GM21381 (cell line): ENCODE results near the gene VPS33A.

Source experiments
- ATAC-seq: cut with Tn5 transposase; IDR thresholded peaks from one replicate; pipeline ENCODE4 v1.9.1; 2021; ENCODE audit warnings: mild to moderate bottlenecking, moderate library complexity; ENCODE audit not compliant: unreplicated experiment

VPS33A gene

DNA sequence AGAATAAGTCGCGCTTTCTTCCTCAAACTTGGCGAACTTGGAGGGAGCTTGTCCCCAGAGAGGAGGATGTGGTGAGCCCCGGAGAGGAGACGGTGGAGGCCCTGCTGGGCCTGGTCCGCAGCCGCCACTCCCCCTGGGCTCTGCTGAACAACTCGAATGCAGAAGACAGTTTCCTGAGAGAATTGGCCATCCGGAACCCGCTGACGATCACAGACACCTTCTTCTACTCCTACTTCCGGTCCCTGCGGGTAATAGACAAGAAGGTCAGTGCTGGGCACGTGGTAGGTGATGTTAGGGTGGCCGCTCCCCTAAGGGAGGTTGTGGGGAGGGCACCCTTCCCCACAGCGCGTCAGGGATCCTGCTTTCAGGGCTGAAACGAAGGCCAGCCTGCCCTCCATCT, 81.8 kb downstream of the VPS33A start:
- ATAC-seq = no peak

DNA sequence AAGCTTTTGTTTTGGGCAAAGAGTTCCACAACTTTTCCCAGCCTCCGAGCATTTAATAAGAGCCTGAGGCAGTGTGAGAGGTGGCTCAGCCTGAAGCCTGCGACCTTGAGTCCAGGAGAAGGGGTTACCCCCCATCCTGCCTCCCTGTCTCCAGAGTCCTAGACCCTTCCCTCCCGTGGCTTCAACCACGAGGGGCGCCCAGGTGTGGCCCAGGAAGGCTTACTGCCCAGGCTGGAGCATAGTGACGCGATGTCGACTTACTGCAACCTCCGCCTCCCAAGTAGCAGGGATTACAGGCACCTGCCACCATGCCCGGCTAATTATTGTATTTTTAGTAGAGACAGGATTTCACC, 82.7 kb downstream of the VPS33A start:
- no peak for ATAC-seq

DNA sequence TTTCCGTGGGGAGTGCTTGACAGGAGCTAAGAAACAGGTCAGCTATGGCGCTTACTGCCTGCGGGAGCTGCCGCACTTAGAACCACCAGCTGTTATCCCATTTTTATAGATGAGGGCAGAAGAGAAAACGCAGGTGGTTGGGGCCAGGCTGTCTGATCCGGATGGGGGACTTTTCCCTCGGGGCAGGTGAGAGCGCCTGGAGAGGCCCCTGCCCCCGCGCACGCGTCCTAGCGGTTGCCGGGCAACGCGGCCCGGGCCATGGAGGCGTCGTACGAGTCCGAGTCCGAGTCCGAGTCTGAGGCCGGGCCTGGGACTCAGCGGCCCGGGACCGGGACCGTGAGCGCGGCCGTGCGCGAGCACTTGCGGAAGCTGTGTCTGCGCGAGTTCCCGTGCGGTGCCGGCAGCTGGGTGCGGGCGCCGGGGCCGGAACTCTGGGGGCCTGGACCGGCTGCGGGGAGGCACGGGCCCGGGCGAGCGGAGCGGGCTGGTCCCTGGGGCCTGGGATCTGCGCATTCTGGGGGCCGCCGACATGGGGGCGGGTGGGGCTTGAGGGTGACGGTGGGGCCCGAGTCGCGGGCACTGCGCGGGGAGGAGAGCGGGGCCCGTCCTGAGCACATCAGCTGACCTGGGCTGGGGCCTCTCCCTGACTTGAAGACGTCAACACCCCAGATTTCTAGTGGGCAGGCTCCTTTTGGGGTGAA, 83.3 kb downstream of the VPS33A start, which contains the start of gene LRRC43:
TSS of gene LRRC43 (plus strand) at position 237 of the 701 bp plus-strand sequence. CDS start at position 259, 22 bp downstream.
- no peak for ATAC-seq
